GM12864 (cell line): ENCODE results near the gene BPGM.

Source experiments
- DNase-seq: peaks from one replicate; pipeline ENCODE4 v3.0.0-alpha.2; 2011; ENCODE audit warnings: low read depth
- H3K4me3 ChIP-seq: 2 replicates; pipeline ENCODE4 v1.5.1; 2011; ENCODE audit warnings: mild to moderate bottlenecking, low read depth, low read length, control low read depth
- CTCF ChIP-seq: IDR thresholded peaks from 2 replicates; pipeline ENCODE4 v1.5.1; 2011; ENCODE audit warnings: low read depth, mild to moderate bottlenecking, moderate library complexity, low read length, control low read depth, inconsistent platforms; ENCODE audit errors: missing control alignments

Gene BPGM

DNA sequence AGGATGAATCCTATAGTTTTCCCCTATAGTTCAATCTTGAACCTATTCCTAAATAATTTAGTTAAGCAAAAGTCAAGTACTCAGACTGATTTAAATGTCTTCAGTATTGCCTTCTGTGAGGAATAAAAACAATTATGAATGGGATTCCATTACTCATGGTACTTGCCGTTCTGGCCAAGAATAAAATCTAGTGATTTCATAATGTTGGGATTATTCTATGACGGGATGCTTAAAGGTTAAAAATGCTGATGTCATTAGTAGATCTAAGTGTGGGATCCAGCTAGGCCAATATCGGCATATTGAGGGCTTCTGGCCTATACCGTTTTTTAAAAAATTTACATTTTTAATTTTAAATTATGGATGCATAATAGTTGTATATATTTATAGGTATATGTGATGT lies 5.3 kb downstream of the BPGM start:
- H3K4me3 ChIP-seq, result no peak overlapping the region
- DNase-seq, result no peak
- no peak for TF ChIP-seq CTCF

- no peak for DNase-seq
Measured at GRCh38 chr7:134654104-134654775, 7.6 kb downstream of the BPGM start.

DNA sequence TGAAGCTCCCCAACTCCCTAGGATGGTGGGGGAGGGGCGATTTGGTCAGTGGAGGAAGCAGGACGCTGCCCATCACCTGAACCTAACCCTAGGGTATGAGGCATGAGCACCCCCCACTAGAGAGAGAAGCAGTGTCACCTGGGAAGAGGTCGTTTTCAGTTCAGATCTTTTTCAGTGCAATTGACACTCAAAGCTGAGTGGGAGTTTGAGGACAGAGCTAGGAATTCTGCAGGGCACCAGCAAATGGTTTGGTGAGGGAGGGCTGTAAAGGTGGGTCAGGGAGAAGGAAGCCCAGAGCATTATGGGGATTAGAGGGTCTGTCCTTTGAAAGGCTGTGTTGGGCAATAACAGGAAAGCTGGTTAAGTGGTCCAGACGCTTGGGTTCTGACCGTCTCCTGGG lies 10.9 kb downstream of the BPGM start:
- no peak overlapping the region for H3K4me3 ChIP-seq
- TF ChIP-seq CTCF, result no peak
- no peak for DNase-seq

More at GRCh38 chr7:134654104-134654775, 7.6 kb downstream of the BPGM start:
- no peak overlapping the region for H3K4me3 ChIP-seq
- TF ChIP-seq CTCF, result no peak

DNA sequence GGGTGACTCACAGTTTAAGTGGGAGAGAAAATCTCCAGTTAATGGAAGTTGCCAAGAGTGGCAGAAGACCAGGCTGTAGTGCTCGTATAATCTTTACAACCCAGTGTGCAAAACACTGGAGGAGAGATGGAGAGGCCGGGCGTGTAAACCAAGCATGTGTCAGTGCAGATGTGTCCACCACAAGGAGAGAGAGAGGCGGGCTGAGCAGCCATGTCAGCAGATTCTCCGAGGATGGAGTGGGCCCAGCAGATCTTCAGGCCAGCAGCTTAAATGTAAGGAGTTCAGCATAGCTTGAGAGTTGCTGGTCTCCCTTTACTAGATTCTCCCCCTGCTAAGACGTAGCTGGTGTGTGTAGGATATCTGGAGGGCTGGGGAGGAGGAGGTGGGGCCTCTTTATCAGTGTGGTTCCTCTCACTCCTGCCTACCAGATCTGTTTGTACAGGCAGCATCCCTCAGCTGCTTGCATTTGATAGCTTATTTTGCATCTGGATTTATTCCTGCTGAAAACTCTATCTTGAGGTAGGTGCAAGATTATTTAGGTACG lies 13.7 kb downstream of the BPGM start:
- no peak overlapping the region for H3K4me3 ChIP-seq
- TF ChIP-seq CTCF, result no peak
- no peak for DNase-seq

DNA sequence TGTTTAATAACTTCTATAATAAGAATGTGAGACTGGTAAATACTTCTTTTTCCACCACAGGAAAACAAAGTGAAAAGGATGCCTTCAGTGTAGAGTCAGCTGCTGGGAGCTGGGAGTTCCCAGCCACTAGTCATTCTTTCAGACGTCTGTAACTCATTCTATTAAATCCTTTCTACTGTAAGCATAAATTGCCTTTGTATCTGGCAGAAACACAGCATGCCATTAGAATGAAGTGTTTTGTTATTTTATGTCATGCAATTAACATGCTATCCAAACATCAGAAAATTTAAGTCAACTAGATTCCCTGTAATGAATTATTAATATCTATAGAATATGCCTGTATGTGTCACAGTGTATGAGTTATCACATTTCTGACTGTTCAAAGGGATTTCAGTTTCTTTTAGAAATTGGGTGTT lies 14.3 kb downstream of the BPGM start:
- no peak for TF ChIP-seq CTCF
- no peak for DNase-seq
- H3K4me3 ChIP-seq, result no peak overlapping the region

- TF ChIP-seq CTCF, result no peak
- no peak overlapping the region for H3K4me3 ChIP-seq
- DNase-seq, result no peak
Measured at GRCh38 chr7:134662166-134662870, 15.7 kb downstream of the BPGM start.
